Measurements from ENCODE around the gene GHR. TPM values are rescaled to one million over a fixed set of nuclear protein-coding genes. Genes with fewer than 3 reads are reported as not detected.
A peak's percentile ranks its signal among the peaks of the same experiment; 100 is the strongest.

The GHR gene
- total and polyA plus RNA-seq, 8 donors = 0.87 to 34.8 (median 7.8) TPM

- no peak overlapping the region for H3K27ac ChIP-seq
- TF ChIP-seq POLR2AphosphoS5 (IDR thresholded peaks at IDR 0.05) (no peak), EP300 (IDR thresholded peaks at IDR 0.05) (no peak), POLR2A (IDR thresholded peaks at IDR 0.05) (no peak)
- TF ChIP-seq, protein P1, sequence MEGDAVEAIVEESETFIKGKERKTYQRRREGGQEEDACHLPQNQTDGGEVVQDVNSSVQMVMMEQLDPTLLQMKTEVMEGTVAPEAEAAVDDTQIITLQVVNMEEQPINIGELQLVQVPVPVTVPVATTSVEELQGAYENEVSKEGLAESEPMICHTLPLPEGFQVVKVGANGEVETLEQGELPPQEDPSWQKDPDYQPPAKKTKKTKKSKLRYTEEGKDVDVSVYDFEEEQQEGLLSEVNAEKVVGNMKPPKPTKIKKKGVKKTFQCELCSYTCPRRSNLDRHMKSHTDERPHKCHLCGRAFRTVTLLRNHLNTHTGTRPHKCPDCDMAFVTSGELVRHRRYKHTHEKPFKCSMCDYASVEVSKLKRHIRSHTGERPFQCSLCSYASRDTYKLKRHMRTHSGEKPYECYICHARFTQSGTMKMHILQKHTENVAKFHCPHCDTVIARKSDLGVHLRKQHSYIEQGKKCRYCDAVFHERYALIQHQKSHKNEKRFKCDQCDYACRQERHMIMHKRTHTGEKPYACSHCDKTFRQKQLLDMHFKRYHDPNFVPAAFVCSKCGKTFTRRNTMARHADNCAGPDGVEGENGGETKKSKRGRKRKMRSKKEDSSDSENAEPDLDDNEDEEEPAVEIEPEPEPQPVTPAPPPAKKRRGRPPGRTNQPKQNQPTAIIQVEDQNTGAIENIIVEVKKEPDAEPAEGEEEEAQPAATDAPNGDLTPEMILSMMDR (IDR thresholded peaks at IDR 0.05) = no peak
- H3K36me3 ChIP-seq = no peaks in the 10 kb centered on the region
- H3K4me1 ChIP-seq = no peaks in the 10 kb centered on the region
- H3K27me3 ChIP-seq = no peaks in the 10 kb centered on the region
- intact Hi-C loops (cut with DNase I; ENCODE audit: low total_unique reads) = no loop called here
- no peak for DNase-seq
- no peak overlapping the region for H3K4me3 ChIP-seq
- no peaks in the 10 kb centered on the region for H3K9me3 ChIP-seq
Observed at GRCh38 chr5:42749020-42749419, 325.8 kb downstream of the GHR start.

DNA sequence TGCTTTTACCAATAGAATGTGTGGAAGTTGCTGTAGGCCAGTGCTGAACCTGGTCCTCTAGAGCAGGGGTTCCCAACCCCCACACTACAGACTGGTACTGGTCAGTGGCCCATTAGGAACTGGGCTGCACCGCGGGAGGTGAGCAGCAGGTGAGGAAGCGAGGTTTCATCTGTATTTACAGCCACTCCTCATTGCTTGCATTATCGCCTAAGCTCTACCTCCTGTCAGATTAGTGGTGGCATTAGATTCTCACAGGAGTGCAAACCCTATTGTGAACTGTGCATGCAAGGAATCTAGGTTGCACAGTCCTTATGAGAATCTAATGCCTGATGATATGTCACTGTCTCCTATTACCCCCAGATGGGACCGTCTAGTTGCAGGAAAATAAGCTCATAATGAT, 327.3 kb downstream of the GHR start:
- intact Hi-C loops (cut with DNase I; ENCODE audit: low total_unique reads) = no loop called here
- H3K27ac ChIP-seq = no peak overlapping the region
- no peaks in the 10 kb centered on the region for H3K4me1 ChIP-seq
- no peak for DNase-seq
- 81 to 97% (median 91%) methylated on average over 5 of the region's 5 CpGs for WGBS, 5 donors
- no peaks in the 10 kb centered on the region for H3K9me3 ChIP-seq
- H3K4me3 ChIP-seq = no peak overlapping the region
- H3K27me3 ChIP-seq = no peaks in the 10 kb centered on the region
- no peaks in the 10 kb centered on the region for H3K36me3 ChIP-seq
- TF ChIP-seq POLR2A (IDR thresholded peaks at IDR 0.05) (no peak), EP300 (IDR thresholded peaks at IDR 0.05) (no peak), POLR2AphosphoS5 (IDR thresholded peaks at IDR 0.05) (no peak)
- TF ChIP-seq, protein P1 (IDR thresholded peaks at IDR 0.05) = no peak

DNA sequence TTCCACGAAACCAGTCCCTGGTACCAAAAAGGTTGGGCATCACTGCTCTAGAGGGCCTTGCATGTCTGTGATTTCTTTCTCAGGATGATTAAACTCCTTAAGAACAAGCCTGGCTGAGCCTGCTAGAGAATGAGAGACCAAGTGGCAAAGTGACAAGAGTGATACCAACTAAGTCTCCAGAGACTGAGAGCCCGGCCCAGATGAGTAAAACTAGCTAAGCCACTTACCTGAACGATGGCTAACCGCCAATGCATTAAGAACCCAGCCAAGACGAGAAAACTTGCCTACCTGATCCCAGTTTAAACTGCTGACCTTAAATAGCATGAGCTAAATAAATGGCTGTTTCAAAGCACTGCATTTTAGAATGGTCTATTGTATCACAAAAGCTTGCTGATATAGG, 327.8 kb downstream of the GHR start:
- Histone ChIP-seq H3K9me3 (no peaks in the 10 kb centered on the region), H3K4me1 (no peaks in the 10 kb centered on the region), H3K4me3 (no peak overlapping the region), H3K27me3 (no peaks in the 10 kb centered on the region), H3K27ac (no peak overlapping the region), H3K36me3 (no peaks in the 10 kb centered on the region)
- intact Hi-C loops (cut with DNase I; ENCODE audit: low total_unique reads) = no loop called here
- peak in 1 of 2 donors; percentile 31 for DNase-seq
- TF ChIP-seq POLR2AphosphoS5 (IDR thresholded peaks at IDR 0.05) = no peak
- TF ChIP-seq, protein P1 (IDR thresholded peaks at IDR 0.05) = no peak
- no peak for TF ChIP-seq EP300 (IDR thresholded peaks at IDR 0.05)
- no peak for TF ChIP-seq POLR2A (IDR thresholded peaks at IDR 0.05)
- 45 to 56% (median 50%) methylated on average over 5 of the region's 5 CpGs for WGBS, 5 donors

GRCh38 chr5:42753099-42753498, 329.9 kb downstream of the GHR start:
- H3K36me3 ChIP-seq = no peaks in the 10 kb centered on the region
- TF ChIP-seq POLR2AphosphoS5 (IDR thresholded peaks at IDR 0.05) = no peak
- no peak for TF ChIP-seq EP300 (IDR thresholded peaks at IDR 0.05)
- no peaks in the 10 kb centered on the region for H3K9me3 ChIP-seq
- no peak overlapping the region for H3K27ac ChIP-seq
- intact Hi-C loops (cut with DNase I; ENCODE audit: low total_unique reads) = no loop called here
- peaks cover 0 to 4% (median 0%) of the 10 kb centered on the region in 4 donors for H3K4me1 ChIP-seq
- H3K27me3 ChIP-seq = peaks cover 0 to 9% (median 8%) of the 10 kb centered on the region in 3 donors
- no peak overlapping the region for H3K4me3 ChIP-seq
- WGBS, 5 donors = 81 to 95% (median 94%) methylated on average over 3 of the region's 3 CpGs
- DNase-seq = no peak

All from stomach (tissue), 9 donors.